ENCODE measurements around the gene MAPKAP1. TPM values are rescaled to one million over a fixed set of nuclear protein-coding genes. Genes with fewer than 3 reads are reported as not detected.

Gene MAPKAP1
- total RNA-seq, 1 donor from 2014 or later: 74.6 TPM

DNA sequence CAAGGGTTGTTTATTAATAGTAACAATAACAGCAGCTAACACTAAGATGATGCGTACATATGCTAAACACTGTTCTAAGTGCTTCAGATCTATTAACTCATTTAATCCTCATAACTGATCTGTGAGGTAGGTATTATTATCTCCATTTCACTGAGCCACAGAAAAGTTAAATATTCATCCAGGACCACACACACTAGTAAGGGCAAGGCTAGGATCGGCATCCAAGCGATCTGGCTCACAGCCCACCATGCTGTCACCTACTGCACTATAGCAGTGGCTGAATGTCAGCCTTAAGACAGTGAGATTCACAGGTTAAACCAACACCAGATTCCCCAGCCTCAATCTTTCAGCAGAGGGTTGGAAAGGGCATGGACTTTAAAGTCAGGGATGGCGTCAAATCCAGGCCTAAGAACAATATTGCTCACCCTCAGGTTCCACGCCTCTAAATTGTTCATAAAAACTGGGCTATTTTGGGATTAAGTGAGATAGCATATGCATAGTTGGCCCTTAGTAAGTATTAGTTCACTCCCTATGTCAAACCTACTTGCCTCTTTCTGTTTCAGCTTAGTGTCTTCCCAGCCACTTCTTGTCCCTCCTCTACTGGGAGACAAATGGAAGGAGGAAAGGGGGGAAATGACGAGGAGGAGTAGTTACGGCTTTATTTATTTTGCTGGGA, 150.8 kb downstream of the MAPKAP1 start:
- Mint-ChIP-seq H3K4me3 (ENCODE audit: low read depth) (no peak overlapping the region), H3K27ac (peak overlapping the region; percentile 33), H3K27me3 (no peaks in the 10 kb centered on the region), H3K4me1 (ENCODE audit: low read depth) (no peaks in the 10 kb centered on the region), H3K9me3 (ENCODE audit: low read depth) (no peaks in the 10 kb centered on the region), H3K36me3 (ENCODE audit: insufficient read depth) (peaks cover 4% of the 10 kb centered on the region)
- TF ChIP-seq CTCF (IDR thresholded peaks at IDR 0.05; ENCODE audit: unreplicated experiment): no peak
- no peak for DNase-seq (ENCODE audit: low spot score, unreplicated experiment)

DNA sequence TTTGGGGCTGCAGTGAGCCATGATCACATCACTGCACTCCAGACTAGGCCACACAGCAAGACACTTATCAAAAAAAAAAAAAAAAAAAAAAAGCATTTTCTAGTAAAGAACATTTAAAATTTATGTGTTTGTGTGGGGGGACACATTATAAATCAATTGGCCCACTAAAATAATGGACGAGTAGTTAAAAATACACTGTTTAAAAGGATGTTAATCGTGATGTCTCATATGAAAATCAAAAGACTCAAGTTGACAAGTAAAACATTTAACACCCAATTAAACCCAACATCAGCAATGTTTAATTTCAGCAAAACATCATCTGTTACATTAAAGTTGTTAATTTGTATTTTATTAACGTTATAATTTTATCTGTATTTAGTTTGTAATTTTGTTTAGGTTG, 152.3 kb downstream of the MAPKAP1 start:
- Mint-ChIP-seq H3K4me3 (ENCODE audit: low read depth) (no peak overlapping the region), H3K36me3 (ENCODE audit: insufficient read depth) (peaks cover 4% of the 10 kb centered on the region), H3K9me3 (ENCODE audit: low read depth) (no peaks in the 10 kb centered on the region), H3K4me1 (ENCODE audit: low read depth) (peaks cover 1% of the 10 kb centered on the region), H3K27ac (no peak overlapping the region), H3K27me3 (no peaks in the 10 kb centered on the region)
- TF ChIP-seq CTCF (IDR thresholded peaks at IDR 0.05; ENCODE audit: unreplicated experiment): no peak
- no peak for DNase-seq (ENCODE audit: low spot score, unreplicated experiment)

- H3K27ac Mint-ChIP-seq: no peak overlapping the region
- no peak overlapping the region for H3K4me3 Mint-ChIP-seq (ENCODE audit: low read depth)
- peaks cover 9% of the 10 kb centered on the region for H3K4me1 Mint-ChIP-seq (ENCODE audit: low read depth)
- H3K36me3 Mint-ChIP-seq (ENCODE audit: insufficient read depth): peaks cover 2% of the 10 kb centered on the region
- no peaks in the 10 kb centered on the region for H3K9me3 Mint-ChIP-seq (ENCODE audit: low read depth)
- no peak for DNase-seq (ENCODE audit: low spot score, unreplicated experiment)
- no peak for TF ChIP-seq CTCF (IDR thresholded peaks at IDR 0.05; ENCODE audit: unreplicated experiment)
- no peaks in the 10 kb centered on the region for H3K27me3 Mint-ChIP-seq
Measured at GRCh38 chr9:125551781-125552180, 155.2 kb downstream of the MAPKAP1 start.

GRCh38 chr9:125549891-125550885, 156.8 kb downstream of the MAPKAP1 start:
- no peak for TF ChIP-seq CTCF (IDR thresholded peaks at IDR 0.05; ENCODE audit: unreplicated experiment)
- Mint-ChIP-seq H3K27me3 (no peaks in the 10 kb centered on the region), H3K36me3 (ENCODE audit: insufficient read depth) (no peaks in the 10 kb centered on the region), H3K4me1 (ENCODE audit: low read depth) (peaks cover 9% of the 10 kb centered on the region), H3K27ac (no peak overlapping the region), H3K9me3 (ENCODE audit: low read depth) (no peaks in the 10 kb centered on the region), H3K4me3 (ENCODE audit: low read depth) (no peak overlapping the region)
- no peak for DNase-seq (ENCODE audit: low spot score, unreplicated experiment)

GRCh38 chr9:125549465-125549871, 157.5 kb downstream of the MAPKAP1 start:
- no peak for DNase-seq (ENCODE audit: low spot score, unreplicated experiment)
- no peak overlapping the region for H3K27ac Mint-ChIP-seq
- no peak for TF ChIP-seq CTCF (IDR thresholded peaks at IDR 0.05; ENCODE audit: unreplicated experiment)

More at GRCh38 chr9:125549465-125549871, 157.5 kb downstream of the MAPKAP1 start:
- H3K27me3 Mint-ChIP-seq: no peaks in the 10 kb centered on the region
- H3K4me1 Mint-ChIP-seq (ENCODE audit: low read depth): peaks cover 9% of the 10 kb centered on the region
- no peaks in the 10 kb centered on the region for H3K9me3 Mint-ChIP-seq (ENCODE audit: low read depth)
- H3K36me3 Mint-ChIP-seq (ENCODE audit: insufficient read depth): no peaks in the 10 kb centered on the region
- no peak overlapping the region for H3K4me3 Mint-ChIP-seq (ENCODE audit: low read depth)

Data from progenitor cell of endocrine pancreas (in vitro differentiated cells).